ENCODE results near the gene OR2Z1. TPM values are rescaled to one million over a fixed set of nuclear protein-coding genes. Genes with fewer than 3 reads are reported as not detected.

OR2Z1 gene

Small RNA genes within 50 kb of the gene (small RNA-seq; reads per million reads assigned to genes)
- gene AC012616.1 (ENCODE audit: insufficient read depth) = not detected

Data from neuronal stem cell (in vitro differentiated cells).